ENCODE data around the gene RIMBP2. TPM values are rescaled to one million over a fixed set of nuclear protein-coding genes. Genes with fewer than 3 reads are reported as not detected.

RIMBP2 gene
- polyA plus RNA-seq, 1 donor from 2014 or later = 14.6 TPM

DNA sequence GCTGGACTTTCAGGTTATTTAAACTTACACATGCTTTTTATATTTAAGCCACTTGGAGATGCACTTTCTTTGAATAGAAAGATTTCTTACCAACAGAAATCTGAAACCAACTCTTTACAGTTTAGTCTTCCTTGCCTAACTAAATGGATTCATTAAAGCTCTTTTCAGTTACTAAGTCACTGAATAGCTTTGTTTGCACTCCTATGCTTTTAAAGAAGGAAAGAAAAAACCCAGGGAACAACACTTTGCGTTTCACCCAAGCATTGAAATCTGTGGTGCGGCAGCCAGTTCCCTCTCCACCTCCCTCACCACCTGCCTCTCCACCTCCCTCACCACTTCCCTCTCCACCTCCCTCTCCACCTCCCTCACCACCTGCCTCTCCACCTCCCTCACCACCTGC is 70.3 kb downstream of the RIMBP2 start:
- Histone ChIP-seq H3K9ac (ENCODE audit: low read length) (no peak overlapping the region), H3K27me3 (ENCODE audit: insufficient read depth, low read depth, low read length) (no peaks in the 10 kb centered on the region), H3K36me3 (ENCODE audit: insufficient read depth, low read length) (no peaks in the 10 kb centered on the region), H2AFZ (ENCODE audit: low read depth, low read length) (no peak overlapping the region), H3K9me3 (ENCODE audit: low read length) (no peaks in the 10 kb centered on the region), H3F3A (ENCODE audit: insufficient read depth, low read length, poor library complexity, severe bottlenecking) (no peaks in the 10 kb centered on the region), H3K4me2 (ENCODE audit: low read length) (no peak overlapping the region), H3K79me2 (replicated peaks; ENCODE audit: insufficient read depth, low read length) (no peaks in the 10 kb centered on the region), H4K20me1 (ENCODE audit: insufficient read depth) (no peaks in the 10 kb centered on the region), H3K9me2 (ENCODE audit: insufficient read depth, low read length) (no peaks in the 10 kb centered on the region), H3K4me3 (ENCODE audit: low read length) (no peak overlapping the region), H3K27ac (ENCODE audit: low read length) (no peak overlapping the region)
- TF ChIP-seq RAD21 (conservative IDR thresholded peaks at IDR 0.05) = no peak
- no peak for TF ChIP-seq TAF1 (IDR thresholded peaks at IDR 0.05; ENCODE audit: low read depth)
- no peak for TF ChIP-seq POLR2AphosphoS5 (IDR thresholded peaks at IDR 0.05)
- TF ChIP-seq EZH2 (IDR thresholded peaks at IDR 0.05; ENCODE audit: borderline replicate concordance, insufficient read depth, low read length, poor library complexity, severe bottlenecking) = no peak
- no peak for TF ChIP-seq SMC3 (conservative IDR thresholded peaks at IDR 0.05; ENCODE audit: poor library complexity)
- TF ChIP-seq EP300 (conservative IDR thresholded peaks at IDR 0.05; ENCODE audit: poor library complexity, severe bottlenecking) = no peak
- TF ChIP-seq, protein P1, sequence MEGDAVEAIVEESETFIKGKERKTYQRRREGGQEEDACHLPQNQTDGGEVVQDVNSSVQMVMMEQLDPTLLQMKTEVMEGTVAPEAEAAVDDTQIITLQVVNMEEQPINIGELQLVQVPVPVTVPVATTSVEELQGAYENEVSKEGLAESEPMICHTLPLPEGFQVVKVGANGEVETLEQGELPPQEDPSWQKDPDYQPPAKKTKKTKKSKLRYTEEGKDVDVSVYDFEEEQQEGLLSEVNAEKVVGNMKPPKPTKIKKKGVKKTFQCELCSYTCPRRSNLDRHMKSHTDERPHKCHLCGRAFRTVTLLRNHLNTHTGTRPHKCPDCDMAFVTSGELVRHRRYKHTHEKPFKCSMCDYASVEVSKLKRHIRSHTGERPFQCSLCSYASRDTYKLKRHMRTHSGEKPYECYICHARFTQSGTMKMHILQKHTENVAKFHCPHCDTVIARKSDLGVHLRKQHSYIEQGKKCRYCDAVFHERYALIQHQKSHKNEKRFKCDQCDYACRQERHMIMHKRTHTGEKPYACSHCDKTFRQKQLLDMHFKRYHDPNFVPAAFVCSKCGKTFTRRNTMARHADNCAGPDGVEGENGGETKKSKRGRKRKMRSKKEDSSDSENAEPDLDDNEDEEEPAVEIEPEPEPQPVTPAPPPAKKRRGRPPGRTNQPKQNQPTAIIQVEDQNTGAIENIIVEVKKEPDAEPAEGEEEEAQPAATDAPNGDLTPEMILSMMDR (IDR thresholded peaks at IDR 0.05; ENCODE audit: poor library complexity, severe bottlenecking) = no peak
- TF ChIP-seq MXI1 (conservative IDR thresholded peaks at IDR 0.05; ENCODE audit: poor library complexity, severe bottlenecking) = no peak
- TF ChIP-seq, protein P2, sequence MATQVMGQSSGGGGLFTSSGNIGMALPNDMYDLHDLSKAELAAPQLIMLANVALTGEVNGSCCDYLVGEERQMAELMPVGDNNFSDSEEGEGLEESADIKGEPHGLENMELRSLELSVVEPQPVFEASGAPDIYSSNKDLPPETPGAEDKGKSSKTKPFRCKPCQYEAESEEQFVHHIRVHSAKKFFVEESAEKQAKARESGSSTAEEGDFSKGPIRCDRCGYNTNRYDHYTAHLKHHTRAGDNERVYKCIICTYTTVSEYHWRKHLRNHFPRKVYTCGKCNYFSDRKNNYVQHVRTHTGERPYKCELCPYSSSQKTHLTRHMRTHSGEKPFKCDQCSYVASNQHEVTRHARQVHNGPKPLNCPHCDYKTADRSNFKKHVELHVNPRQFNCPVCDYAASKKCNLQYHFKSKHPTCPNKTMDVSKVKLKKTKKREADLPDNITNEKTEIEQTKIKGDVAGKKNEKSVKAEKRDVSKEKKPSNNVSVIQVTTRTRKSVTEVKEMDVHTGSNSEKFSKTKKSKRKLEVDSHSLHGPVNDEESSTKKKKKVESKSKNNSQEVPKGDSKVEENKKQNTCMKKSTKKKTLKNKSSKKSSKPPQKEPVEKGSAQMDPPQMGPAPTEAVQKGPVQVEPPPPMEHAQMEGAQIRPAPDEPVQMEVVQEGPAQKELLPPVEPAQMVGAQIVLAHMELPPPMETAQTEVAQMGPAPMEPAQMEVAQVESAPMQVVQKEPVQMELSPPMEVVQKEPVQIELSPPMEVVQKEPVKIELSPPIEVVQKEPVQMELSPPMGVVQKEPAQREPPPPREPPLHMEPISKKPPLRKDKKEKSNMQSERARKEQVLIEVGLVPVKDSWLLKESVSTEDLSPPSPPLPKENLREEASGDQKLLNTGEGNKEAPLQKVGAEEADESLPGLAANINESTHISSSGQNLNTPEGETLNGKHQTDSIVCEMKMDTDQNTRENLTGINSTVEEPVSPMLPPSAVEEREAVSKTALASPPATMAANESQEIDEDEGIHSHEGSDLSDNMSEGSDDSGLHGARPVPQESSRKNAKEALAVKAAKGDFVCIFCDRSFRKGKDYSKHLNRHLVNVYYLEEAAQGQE (IDR thresholded peaks at IDR 0.05; ENCODE audit: borderline replicate concordance) = no peak

GRCh38 chr12:130644566-130644965 is 71.5 kb downstream of the RIMBP2 start:
- TF ChIP-seq EP300 (conservative IDR thresholded peaks at IDR 0.05; ENCODE audit: poor library complexity, severe bottlenecking) (no peak), SMC3 (conservative IDR thresholded peaks at IDR 0.05; ENCODE audit: poor library complexity) (no peak), TAF1 (IDR thresholded peaks at IDR 0.05; ENCODE audit: low read depth) (no peak), MXI1 (conservative IDR thresholded peaks at IDR 0.05; ENCODE audit: poor library complexity, severe bottlenecking) (no peak), RAD21 (conservative IDR thresholded peaks at IDR 0.05) (no peak), EZH2 (IDR thresholded peaks at IDR 0.05; ENCODE audit: borderline replicate concordance, insufficient read depth, low read length, poor library complexity, severe bottlenecking) (no peak), POLR2AphosphoS5 (IDR thresholded peaks at IDR 0.05) (no peak)
- TF ChIP-seq, protein P2 (IDR thresholded peaks at IDR 0.05; ENCODE audit: borderline replicate concordance) = no peak
- TF ChIP-seq, protein P1 (IDR thresholded peaks at IDR 0.05; ENCODE audit: poor library complexity, severe bottlenecking) = no peak

More at GRCh38 chr12:130644566-130644965, 71.5 kb downstream of the RIMBP2 start:
- H4K20me1 ChIP-seq (ENCODE audit: insufficient read depth) = no peaks in the 10 kb centered on the region
- no peak overlapping the region for H3K4me3 ChIP-seq (ENCODE audit: low read length)
- no peaks in the 10 kb centered on the region for H3K79me2 ChIP-seq (replicated peaks; ENCODE audit: insufficient read depth, low read length)
- no peaks in the 10 kb centered on the region for H3F3A ChIP-seq (ENCODE audit: insufficient read depth, low read length, poor library complexity, severe bottlenecking)
- no peaks in the 10 kb centered on the region for H3K9me2 ChIP-seq (ENCODE audit: insufficient read depth, low read length)
- H3K9ac ChIP-seq (ENCODE audit: low read length) = no peak overlapping the region
- no peak overlapping the region for H2AFZ ChIP-seq (ENCODE audit: low read depth, low read length)
- no peak overlapping the region for H3K4me2 ChIP-seq (ENCODE audit: low read length)
- no peaks in the 10 kb centered on the region for H3K27me3 ChIP-seq (ENCODE audit: insufficient read depth, low read depth, low read length)
- H3K36me3 ChIP-seq (ENCODE audit: insufficient read depth, low read length) = no peaks in the 10 kb centered on the region
- H3K27ac ChIP-seq (ENCODE audit: low read length) = no peak overlapping the region
- H3K9me3 ChIP-seq (ENCODE audit: low read length) = no peaks in the 10 kb centered on the region

Data from neural cell (in vitro differentiated cells).